GM12873 (cell line): ENCODE results near the gene TSPO.

ENCODE experiments used
- TF ChIP-seq, protein P1 (sequence below): IDR thresholded peaks from 2 replicates; pipeline ENCODE4 v1.5.1; 2012; ENCODE audit warnings: low read depth, mild to moderate bottlenecking, moderate library complexity, low read length, control low read depth; ENCODE audit not compliant: insufficient read depth; ENCODE audit errors: missing control alignments

TSPO gene

DNA sequence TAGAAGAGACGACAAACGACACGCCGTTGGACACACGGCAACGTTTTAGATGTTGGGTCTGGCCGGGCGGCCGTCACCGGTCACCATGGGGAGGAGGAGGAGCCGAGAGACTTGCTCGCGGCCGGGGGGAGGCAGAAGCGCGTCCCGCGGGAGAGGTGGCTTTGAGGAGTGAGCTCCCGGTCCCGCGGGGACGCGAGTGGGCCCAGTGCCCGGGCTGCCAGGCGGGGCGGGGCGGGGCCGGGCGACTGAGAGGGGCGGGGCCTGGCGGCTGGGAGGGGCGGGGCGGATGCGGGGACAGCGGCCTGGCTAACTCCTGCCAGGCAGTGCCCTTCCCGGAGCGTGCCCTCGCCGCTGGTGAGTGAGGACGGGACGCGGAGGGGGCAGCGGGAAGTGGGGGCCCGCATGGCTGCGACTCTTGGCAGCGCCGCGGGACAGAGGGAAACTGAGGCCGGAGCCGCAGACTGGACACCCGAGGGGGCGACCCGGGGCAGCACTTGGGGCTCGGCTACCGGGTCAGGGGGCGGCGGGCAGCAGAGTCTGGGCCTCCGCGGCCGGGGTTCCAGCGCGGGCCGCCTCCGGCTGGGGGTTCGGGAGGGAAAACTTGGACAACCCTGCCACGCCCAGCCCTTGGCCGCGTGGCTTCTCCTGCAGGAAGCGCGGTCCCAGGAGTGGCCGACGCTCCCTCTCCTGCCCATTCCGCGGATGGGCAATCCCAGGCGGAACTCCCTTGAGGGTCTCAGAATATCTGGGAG lies at the start of gene TSPO:
Gene TSPO, plus strand, starts transcription at position 309 of the 752 bp plus-strand sequence. CDS start 7,680 bp downstream, outside the sequence.
- TF ChIP-seq, protein P1, sequence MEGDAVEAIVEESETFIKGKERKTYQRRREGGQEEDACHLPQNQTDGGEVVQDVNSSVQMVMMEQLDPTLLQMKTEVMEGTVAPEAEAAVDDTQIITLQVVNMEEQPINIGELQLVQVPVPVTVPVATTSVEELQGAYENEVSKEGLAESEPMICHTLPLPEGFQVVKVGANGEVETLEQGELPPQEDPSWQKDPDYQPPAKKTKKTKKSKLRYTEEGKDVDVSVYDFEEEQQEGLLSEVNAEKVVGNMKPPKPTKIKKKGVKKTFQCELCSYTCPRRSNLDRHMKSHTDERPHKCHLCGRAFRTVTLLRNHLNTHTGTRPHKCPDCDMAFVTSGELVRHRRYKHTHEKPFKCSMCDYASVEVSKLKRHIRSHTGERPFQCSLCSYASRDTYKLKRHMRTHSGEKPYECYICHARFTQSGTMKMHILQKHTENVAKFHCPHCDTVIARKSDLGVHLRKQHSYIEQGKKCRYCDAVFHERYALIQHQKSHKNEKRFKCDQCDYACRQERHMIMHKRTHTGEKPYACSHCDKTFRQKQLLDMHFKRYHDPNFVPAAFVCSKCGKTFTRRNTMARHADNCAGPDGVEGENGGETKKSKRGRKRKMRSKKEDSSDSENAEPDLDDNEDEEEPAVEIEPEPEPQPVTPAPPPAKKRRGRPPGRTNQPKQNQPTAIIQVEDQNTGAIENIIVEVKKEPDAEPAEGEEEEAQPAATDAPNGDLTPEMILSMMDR = no peak

- TF ChIP-seq, protein P1 = no peak
Observed at GRCh38 chr22:43106302-43106701, 45.1 kb upstream of the TSPO start.

- TF ChIP-seq, protein P1 = no peak
Observed at GRCh38 chr22:43109511-43109910, 41.8 kb upstream of the TSPO start.

DNA sequence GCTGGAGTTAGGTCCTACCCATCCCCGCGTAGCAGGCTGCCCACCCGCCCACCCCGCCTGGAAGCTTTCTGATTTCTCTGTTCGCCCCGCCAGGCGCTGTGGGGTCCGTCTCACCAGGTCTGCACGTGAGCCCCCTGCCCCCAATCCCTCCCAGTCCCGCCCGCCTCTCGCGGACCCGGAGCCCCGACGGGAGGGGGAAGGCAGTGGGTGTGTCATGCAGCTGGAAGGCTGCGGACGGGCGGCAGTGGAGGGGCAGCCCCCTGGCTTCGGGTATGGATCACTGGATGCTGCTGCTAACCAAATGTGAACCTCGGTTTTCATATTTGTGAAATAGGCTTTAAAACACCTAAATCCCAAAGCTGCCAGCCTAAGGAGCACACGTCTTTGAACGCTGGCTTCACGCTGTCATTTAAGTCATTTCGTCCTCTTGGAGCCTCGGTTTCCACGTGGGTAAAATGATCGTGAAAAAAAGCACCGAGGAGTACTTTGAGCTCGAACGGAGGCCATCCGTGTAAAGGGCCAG lies 41.4 kb upstream of the TSPO start:
- TF ChIP-seq, protein P1 = no peak

- TF ChIP-seq, protein P1 = peak; percentile 53
Observed at GRCh38 chr22:43110444-43110926, 40.9 kb upstream of the TSPO start, which contains the start of gene BIK. Gene BIK, plus strand, starts transcription at chr22:43110750. Its CDS starts 13,273 bp downstream, at chr22:43124023.

- TF ChIP-seq, protein P1 = peak; percentile 24
Observed at GRCh38 chr22:43110927-43111623, 40.3 kb upstream of the TSPO start.

- TF ChIP-seq, protein P1 = no peak
Observed at GRCh38 chr22:43113526-43114251, 37.7 kb upstream of the TSPO start.
